ENCODE measurements around the gene NUCB2.

NUCB2 gene

DNA sequence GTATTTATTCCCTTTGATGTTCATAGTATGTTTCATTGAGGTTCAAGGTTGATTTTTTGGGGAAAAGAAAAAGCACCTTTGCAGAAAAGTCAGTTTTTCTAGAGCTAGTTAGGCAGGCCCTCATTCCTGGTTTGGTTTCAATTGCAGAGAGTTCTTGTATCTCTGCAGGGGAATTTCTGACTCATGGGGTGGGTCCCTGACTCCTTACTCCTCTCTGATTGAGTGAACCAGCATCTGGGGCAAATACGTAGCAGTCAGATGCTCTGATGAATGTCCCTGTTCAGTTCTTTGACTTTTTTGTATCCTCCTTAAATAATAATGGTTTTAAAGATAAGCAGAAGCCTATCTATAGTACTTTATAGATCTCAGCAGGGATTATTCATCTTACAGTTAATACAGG lies 67.4 kb downstream of the NUCB2 start:
- DNase-seq: peak; percentile 53

DNA sequence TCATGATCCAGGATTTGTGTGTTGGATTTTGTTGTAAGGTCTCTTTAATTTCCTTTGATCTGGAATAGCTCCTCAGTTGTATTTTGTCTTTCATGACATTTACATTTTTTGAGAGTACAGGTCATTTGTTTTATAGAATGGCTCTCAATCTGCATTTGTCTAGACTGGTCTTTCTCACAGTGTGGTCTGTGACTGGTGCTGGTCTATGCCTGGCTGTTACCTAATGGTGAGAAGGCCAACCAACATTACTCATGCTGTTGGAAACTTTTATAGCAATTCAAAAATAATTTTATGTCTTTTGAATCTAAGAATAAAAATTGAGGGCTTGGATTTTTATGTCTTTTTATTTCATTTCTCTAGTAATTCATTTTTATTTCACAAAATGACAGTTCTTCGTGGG lies 71.1 kb downstream of the NUCB2 start:
- DNase-seq: no peak

DNA sequence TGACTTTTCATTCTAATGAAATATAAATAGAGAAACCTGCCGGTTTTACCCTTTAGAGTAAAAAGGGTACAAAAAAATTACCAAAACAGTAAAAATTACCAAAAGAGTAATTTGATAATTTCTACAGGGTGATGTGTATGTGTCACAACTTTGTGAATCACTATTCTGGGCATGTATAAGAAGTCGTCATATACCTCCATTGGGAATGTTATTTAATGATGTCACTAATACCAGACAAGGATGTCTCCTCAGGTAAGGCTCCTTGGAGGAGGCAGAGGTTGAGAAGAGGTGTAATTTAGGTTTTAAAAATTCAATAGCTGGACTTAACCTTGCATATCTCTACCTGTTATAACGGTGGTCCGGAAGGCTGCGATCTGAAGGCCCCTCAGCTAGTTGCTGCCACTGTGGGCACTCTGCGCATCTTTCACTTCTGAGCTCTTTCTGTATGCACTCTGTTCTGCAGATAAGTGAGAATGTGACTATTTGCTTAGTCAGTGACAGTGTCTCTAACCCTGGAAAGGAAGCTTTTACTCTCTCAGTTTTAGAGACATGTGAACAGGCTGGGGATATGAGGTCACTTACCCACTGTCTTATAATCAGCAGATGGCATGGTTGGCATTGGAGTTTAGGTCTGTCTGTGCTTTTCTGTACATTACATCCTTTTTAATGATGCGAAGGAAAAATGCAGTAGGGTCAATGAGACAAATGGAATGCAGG lies 74.1 kb downstream of the NUCB2 start:
- DNase-seq: no peak

DNA sequence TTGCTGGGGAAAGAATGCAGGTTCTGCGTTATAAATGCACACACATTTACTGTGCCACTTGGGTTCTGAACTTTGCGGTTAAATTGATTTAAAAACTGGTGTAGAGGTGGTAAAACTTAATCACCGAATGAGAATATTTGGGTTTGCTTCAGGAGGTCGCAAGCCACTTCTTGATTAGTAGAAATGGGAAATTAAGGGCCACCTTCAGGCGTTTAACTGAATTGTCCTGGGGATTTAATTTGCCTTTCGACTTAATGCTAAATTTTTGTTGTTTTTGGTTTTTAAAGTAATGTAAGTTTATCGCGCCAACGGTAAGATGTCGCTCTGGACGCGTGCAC lies 74.6 kb downstream of the NUCB2 start:
- no peak for DNase-seq

DNA sequence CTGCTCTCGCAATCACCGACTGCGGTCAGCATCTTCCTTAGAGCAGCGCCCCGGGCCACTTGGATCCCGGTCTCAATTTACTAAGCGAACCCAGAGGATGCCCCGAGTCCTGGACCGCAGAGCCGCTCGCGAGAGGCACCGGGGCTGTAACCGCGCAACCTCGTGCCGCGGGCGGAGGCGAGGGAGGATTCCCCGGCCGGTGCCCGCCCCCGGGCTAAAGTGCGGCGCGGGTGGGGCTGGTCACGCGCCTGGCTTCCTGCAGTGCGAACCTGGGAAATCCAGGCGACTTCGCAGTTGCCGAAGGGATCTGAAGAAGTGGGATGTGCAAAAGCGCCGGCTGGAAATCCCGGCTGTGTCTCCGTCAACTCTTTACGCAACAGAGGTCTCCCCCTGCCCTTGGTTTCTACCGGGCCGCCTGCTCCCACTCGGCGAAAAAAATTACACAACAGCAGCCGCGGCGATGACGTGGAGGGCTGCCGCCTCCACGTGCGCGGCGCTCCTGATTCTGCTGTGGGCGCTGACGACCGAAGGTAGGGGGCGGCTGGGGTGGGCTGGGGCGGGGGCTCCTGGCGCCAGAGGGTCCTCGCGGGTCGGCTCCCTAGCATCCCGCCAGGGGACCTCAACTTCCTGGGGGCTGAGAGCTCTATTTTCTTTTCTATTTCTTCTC lies 75.1 kb downstream of the NUCB2 start, which contains the start of gene NCR3LG1:
NCR3LG1 (plus strand) TSS at position 291 of the 667 bp plus-strand sequence; CDS start at position 461, 170 bp downstream.
- peak; percentile 65 for DNase-seq

DNA sequence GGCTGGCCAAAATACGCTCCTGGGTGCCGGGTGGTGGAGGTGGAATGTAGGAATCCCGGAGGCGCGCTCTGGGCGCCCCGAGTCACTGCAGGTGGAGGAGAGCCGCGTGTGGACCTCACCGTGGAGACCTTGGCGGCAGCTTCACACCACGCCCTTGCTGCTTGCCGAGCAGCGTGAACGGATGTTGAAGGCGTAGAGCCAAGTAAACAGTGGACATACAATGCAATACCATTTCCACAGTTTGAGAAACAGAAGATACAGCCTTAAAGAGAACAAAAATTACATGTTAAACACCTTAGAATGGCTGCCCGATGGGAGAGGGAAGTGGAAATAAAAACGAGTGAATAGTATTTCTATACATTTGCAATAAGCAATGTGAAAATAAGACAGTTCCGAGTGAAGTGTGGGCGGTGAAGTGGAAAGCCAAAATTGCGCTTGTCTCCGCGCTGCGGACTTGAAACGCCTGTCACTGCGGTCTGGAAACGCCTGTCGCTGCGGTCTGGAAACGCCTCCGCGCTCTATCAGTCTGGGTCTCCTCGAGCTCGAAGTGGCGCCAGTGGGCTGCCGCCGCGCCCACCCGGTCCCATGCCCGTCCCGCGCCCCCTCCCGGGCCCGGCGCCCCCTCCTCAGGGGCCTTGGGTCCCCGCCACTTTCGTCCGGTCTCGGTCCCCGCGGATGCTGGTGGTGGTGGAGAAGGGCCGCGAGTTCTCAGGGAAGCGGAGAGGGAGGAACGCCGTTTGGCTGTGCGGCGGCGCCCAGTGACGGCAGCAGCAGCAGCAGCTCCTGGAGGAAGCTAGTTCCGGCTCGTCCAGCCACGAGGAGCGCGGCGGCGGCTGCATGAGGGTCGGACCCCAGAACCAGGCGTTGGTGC lies 76.6 kb downstream of the NUCB2 start:
- DNase-seq: peak; percentile 54

DNA sequence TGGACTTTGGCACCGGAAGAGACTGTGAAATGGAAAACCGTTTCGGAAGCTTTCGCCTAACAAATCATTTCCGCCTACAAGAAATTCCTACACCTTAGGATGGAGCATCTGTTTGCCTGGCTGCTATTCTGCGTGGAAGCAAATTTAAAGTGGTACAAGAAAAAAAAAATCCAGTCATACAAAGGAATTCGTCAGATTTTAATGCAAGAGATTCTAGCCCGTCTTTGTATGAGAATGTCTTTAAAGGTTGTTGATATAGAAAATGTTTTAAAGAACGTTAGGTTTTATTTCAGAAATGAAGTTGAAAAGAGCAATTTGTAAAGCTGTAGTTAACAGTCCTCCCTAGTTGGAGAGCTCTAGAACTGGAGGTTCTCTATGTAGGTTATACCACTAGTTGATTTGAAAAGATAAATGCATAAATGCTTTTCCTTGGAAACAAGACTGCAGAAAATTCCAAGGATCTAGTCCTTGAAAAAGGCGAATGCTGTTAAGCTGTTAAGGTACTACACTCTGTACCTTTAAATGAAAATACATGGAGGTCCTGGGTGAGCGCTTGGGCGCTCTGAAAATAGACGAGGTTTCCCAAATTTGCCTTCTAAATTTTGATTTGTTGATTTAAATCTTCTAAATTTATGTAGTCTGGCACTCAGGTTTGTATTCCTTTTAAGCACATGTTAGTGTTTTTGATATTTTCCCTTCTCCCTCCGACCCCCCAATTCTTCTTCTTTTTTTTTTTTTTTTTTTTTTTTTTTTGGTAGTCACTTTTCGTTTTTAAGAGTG lies 77.5 kb downstream of the NUCB2 start:
- DNase-seq: no peak

DNA sequence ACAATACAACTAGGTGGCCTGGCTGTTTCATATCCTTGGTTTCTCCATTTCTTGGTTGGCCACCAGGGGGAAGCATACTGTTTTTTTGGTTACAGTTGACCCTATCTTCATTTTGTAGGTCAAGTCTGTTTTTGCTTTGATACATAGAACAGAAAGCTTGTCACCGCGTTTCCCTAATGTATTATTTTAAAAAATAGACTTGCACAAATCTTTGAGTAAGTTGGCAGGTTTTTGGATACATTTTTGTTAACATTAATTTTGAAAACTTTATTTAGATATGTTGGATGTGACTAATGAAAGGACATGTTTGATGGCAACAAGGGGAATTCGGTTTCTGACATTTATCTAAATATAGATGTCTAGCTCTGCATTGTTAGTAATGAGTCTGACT lies 78.1 kb downstream of the NUCB2 start:
- peak; percentile 50 for DNase-seq

DNA sequence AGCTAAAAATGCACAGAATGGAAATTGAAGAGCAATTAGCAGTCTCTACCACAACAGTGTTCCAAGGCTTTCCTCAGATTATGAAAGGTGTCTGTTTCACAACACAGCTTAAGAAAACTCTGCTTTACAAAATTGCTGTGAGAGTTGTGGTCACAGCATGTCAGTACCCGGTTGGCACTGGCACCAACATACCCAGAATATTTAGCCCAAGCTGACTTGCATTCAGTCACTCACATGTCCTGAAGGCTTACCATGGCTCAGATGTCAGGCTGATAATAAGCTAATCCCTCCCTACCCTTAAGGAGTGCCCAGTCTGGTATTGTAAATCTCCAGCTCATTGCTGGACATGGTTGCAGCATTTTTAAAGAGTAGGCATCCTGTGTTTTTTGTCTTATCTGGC lies 90.0 kb downstream of the NUCB2 start:
- DNase-seq: no peak

DNA sequence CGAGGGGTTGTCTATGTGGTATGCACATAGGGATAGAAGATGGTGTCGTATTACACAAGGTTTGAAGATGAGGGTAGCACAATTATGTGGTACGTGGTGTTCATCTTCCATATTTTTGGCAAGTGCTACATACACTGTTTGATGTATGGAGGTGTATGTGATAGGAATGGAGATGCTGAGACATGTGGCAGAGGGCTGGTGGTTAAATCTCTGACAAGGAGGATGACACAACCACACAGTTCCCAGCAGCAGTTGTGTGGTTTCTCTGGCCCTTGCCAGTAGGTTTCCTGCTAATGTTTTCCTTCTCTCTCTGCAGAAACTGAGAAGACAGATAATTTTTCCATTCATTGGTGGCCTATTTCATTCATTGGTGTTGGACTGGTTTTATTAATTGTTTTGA lies 92.0 kb downstream of the NUCB2 start:
- no peak for DNase-seq

DNA sequence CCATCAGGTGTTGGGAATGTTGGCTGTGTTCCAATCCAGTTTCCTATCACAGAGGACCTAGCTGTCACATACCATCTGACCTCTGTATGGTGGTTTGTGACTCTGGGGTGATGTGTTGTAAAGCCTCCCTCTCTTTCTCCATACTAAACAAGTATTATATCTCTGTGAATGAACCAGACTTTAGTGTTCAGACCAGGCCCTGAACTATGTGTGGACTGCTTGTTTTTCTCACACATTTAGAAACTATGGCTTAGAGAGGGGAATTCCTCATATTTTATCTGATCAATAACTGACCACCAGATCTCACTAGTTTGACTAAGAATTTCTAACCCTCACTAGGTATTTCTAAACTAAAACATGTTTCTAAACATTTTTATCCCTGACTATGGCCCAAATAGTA lies 92.6 kb downstream of the NUCB2 start:
- DNase-seq: no peak

DNA sequence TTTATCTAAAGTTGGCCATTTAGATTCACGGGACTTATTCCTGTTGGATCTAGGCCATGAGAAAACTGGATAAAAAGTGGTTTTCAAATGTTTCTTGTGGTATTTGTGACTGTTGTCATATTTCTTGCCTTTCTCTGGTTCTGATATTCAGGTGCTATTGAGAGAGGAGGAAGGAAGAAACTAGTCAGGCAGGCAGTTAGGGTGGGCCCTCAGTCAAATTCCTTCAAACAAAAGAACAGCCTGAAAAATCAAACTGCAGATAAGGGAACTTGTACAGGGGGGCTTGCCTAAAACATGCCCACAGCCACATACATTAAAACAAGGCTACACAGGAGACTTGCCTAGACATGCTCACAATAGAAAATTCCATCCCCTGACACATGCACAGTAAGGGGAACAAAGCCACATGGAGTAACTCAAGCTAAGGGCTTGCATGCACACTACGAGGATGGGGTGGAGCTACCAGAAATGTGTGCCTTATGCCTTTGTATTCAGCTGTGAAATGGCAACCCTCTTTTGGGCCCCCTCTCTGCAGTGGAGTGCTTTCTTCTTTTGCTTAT lies 93.2 kb downstream of the NUCB2 start:
- no peak for DNase-seq

DNA sequence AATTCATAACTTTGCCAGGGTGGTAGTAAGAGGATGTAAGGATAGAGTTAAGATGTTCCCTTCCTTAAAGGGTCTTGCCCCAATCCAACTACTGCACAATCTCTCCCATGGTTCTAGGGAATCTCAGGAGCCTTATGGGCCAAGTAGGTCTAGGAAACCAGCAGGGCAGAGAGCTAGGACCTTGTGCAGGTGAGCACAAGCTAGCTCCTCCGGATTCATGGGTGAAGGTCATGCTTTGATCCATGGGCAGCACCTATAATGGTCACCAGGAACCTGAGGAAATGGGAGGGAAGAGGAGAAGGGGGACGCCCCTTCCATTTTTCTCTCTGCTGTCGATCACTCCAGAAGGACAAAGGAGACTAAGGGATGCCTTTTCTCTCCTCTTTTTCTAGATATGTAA lies 95.1 kb downstream of the NUCB2 start:
- no peak for DNase-seq

DNA sequence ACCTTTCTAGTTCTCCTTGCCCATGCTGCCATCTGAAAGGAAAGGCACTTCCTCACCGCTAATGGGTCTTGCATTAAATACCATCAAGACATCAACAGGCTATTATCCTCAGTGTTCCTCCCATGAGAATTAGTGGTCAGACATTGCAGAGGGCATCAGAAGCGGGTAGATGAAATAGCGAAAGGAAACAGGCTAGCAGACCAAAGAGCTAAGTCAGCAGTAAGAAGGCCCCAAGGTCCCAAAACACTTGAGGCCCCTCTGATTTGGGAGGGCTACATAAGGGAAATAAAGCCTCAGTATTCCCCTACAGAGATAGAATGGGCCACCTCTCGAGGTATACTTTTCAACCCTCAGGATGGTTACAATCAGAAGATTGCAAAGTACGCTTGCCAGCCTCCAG lies 99.0 kb downstream of the NUCB2 start:
- no peak for DNase-seq

DNA sequence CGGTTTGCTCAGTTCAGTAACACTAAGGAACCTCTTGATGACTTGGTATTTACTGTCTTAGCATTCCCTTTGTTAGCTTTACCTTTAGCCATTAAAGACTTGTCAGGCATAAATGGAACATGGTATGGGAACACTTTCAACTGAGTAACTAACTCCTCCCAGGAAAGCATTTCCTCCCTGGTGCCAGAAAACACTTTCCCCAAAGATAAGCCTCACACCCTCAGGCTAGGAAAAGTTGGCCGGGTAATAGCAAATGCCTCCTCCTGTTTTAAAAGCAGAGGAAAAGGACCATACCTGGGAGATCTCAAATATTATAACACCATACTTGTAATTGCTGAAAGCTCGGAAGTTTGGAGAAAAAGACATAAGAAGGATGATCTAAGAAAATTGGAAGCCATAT lies 100.0 kb downstream of the NUCB2 start:
- no peak for DNase-seq

DNA sequence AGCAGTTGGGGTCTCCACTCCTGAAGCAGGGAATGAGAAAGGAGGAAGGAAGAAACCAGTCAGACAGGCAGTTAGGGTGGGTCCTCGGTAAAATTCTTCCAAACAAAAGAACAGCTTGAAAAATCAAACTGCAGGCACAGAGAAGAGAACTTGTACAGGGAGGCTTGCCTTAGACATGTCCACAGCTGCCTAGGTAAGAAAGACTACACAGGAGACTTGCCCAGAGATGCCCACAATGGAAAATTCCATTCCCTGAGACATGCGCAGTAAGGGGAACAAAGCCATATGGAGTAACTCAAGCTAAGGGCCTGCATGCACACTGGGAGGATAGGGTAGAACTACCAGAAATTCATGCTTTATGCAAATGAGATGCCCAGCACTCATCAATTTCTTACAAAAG lies 102.1 kb downstream of the NUCB2 start:
- DNase-seq: no peak

DNA sequence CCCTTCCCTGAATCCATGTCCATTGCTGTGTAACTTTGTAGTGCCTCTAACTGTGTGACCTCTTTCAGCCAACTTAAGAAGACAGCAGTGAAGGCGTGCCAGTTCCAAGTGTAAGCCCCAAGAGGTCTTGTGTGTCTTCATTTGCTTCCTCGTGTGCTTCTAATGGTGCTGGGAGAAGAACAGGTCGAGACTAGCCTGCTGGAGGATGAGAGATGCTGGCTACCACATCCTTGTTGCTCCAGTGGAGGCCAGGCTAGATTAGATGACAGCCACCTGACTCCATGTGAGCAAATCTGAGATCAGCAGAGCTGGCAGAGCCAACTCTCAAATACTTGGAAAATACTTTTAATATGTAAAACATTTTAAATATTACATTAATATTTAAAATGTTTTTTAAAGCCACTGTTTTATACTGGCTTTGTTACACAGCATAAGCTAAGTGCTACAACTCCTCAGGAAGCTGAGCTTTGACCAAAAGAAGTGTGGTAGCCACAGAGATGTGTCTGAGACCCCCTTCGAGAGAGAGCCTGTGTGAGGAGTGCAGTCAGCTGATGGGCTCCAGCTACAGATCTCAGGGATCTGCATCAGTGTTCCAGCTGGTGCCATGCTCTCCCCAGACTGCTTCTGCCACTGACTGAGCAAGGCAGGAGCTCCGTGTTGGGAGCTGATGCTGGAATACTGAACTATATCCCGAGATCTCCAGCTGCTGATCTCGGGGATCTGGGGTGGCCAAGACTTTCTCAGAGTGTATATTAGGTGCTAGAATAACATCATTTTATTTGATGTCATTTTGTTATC lies 103.0 kb downstream of the NUCB2 start:
- DNase-seq: no peak

DNA sequence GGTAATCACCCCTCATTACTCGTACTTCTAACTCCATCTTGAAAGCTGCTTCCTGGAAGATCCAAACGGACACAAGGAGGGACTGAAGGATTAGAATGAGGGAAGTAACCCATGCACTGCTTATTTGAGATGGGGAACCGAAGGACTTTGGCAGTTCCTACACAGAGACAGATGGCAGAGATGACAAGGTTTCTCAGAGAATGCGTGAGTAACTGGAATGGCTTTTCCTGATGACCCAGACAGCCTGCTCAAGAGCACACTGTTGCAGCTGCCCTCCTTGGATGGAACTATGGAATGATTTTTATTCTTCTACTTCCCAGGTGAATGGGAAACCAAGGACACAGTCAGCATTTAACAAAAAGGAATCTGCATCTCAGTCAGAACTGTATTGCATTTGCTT lies 104.6 kb downstream of the NUCB2 start:
- no peak for DNase-seq

All from activated naive CD4-positive, alpha-beta T cell treated with anti-CD3 and anti-CD28 coated beads, Interleukin-2, amount 50 U/mL, for 16 hours (primary cell).